ENCODE measurements around the gene GBA2. TPM values are rescaled to one million over a fixed set of nuclear protein-coding genes. Genes with fewer than 3 reads are reported as not detected.

Gene GBA2
- total RNA-seq, 1 donor from 2014 or later = 77.3 TPM

- H3K27ac ChIP-seq = peak within 1 kb of the TSS; percentile 89
- H3K36me3 ChIP-seq = peaks cover 0 to 19% of the 10 kb centered on the region in 2 donors
- intact Hi-C loops (cut with DNase I) = loop anchor here (5.0 kb wide), 1 partner anchor 125 kb away; the partner anchor contains the start of gene TESK1
- H3K27me3 ChIP-seq = no peaks in the 10 kb centered on the region
- peak; percentile 98 to 99 for DNase-seq (ENCODE audit: extremely low spot score in 2 of 2)
- peak within 1 kb of the TSS; percentile 84 to 92 for H3K4me3 ChIP-seq
- H3K9me3 ChIP-seq = no peaks in the 10 kb centered on the region
- H3K4me1 ChIP-seq = peaks cover 54% of the 10 kb centered on the region
- TF ChIP-seq POLR2A (IDR thresholded peaks at IDR 0.05) (peak; percentile 26 to 57), POLR2AphosphoS5 (IDR thresholded peaks at IDR 0.05; ENCODE audit: insufficient read depth in 1 of 2, low read depth in 1 of 2) (peak; percentile 97), CTCF (IDR thresholded peaks at IDR 0.05) (no peak)
These were observed 16.7 kb downstream of the GBA2 start, which contains the start of the genes CREB3 and TLN1 for GRCh38 chr9:35732185-35732799. TSS of gene CREB3 (plus strand) at chr9:35732666. CDS start at chr9:35732773, 107 bp downstream. TSS of gene TLN1 (minus strand) at chr9:35732195. CDS start at chr9:35725694, 6,501 bp downstream.

- no peak for TF ChIP-seq POLR2AphosphoS5 (IDR thresholded peaks at IDR 0.05; ENCODE audit: insufficient read depth in 1 of 2, low read depth in 1 of 2)
- peak in 1 of 2 donors; percentile 24 for TF ChIP-seq POLR2A (IDR thresholded peaks at IDR 0.05)
- TF ChIP-seq CTCF (IDR thresholded peaks at IDR 0.05) = no peak
- Histone ChIP-seq H3K36me3 (peaks cover 0 to 12% of the 10 kb centered on the region in 2 donors), H3K4me3 (peak overlapping the region; percentile 84 to 92), H3K9me3 (no peaks in the 10 kb centered on the region), H3K27ac (peak overlapping the region; percentile 89), H3K4me1 (peaks cover 61% of the 10 kb centered on the region), H3K27me3 (no peaks in the 10 kb centered on the region)
- intact Hi-C loops (cut with DNase I) = loop anchor here (5.0 kb wide), 1 partner anchor 124 kb away; the partner anchor contains the start of gene TESK1
- no peak for DNase-seq (ENCODE audit: extremely low spot score in 2 of 2)
These were observed 17.4 kb downstream of the GBA2 start for GRCh38 chr9:35731415-35732184.

DNA sequence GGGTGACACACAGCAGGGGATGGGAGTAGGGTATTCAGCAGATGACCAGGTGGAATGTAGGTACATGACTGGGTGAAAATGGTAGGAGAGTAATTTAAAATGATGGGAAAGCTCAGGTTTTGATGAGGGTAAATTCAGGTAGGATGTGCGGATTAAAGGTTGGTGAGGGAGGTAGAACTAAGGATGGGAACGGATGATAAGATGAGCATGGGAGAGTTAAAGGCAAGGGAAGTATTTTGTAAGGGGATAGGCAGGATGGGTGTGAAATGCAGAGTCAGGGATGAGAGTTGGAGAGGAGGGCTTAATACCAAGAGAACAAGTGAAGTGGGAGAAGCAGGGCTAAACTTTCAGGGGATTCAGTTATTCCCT, 18.6 kb downstream of the GBA2 start:
- intact Hi-C loops (cut with DNase I) = loop anchor here (5.0 kb wide), 1 partner anchor 123 kb away; the partner anchor contains the start of gene TESK1
- TF ChIP-seq POLR2A (IDR thresholded peaks at IDR 0.05) (no peak), POLR2AphosphoS5 (IDR thresholded peaks at IDR 0.05; ENCODE audit: insufficient read depth in 1 of 2, low read depth in 1 of 2) (no peak), CTCF (IDR thresholded peaks at IDR 0.05) (no peak)
- DNase-seq (ENCODE audit: extremely low spot score in 2 of 2) = no peak
- Histone ChIP-seq H3K36me3 (peaks cover 0 to 8% of the 10 kb centered on the region in 2 donors), H3K4me1 (peaks cover 71% of the 10 kb centered on the region), H3K4me3 (peak overlapping the region; percentile 84 to 92), H3K27me3 (no peaks in the 10 kb centered on the region), H3K27ac (peak overlapping the region; percentile 89), H3K9me3 (no peaks in the 10 kb centered on the region)

DNA sequence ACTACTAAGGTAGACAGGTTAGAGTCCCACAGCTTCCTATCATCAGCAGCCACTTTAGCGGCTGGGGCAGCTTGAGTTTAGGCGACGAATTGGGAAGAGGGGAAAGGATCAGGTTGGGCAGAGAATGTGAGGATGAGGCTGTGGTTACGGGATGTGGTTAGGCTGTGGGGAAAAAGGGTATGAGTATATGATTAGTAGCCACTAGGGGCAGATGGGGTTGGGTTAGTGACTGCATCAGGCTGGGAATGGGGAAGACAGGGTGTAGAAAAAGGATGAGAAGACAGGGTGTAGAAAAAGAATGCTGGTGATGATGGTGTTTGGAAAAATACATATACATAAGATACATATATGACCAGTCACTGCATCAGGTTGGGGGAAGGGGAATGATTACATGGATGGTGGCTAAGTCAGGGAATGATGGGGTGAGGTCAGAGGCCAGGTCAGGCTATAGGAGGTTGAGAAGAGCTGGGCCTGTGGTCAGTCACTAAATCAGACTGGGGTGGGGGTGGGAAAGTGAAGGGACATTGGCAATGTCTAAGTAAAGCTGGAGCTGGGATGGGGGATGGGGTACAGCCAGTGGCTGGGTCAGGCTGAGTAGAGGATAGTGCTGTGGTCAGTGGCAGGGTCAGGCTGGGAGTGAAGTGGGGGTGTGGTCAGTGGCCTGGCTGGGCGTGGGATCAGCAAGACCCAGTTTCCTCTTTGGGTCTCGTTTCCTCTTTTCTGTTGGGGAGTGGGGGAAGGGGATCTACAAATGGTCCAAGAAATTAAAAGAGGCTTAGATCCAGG, 19.1 kb downstream of the GBA2 start:
- no peaks in the 10 kb centered on the region for H3K27me3 ChIP-seq
- peak overlapping the region; percentile 89 for H3K27ac ChIP-seq
- TF ChIP-seq CTCF (IDR thresholded peaks at IDR 0.05) = peak in 1 of 3 experiments; percentile 40
- TF ChIP-seq POLR2AphosphoS5 (IDR thresholded peaks at IDR 0.05; ENCODE audit: insufficient read depth in 1 of 2, low read depth in 1 of 2) = no peak
- intact Hi-C loops (cut with DNase I) = loop anchor here (2.0 to 5.0 kb wide), 3 partner anchors 38 to 123 kb away; partner anchors contain the start of genes CCDC107, RMRP and TESK1
- peaks cover 71% of the 10 kb centered on the region for H3K4me1 ChIP-seq
- H3K9me3 ChIP-seq = no peaks in the 10 kb centered on the region
- H3K4me3 ChIP-seq = peak overlapping the region; percentile 84 to 92
- H3K36me3 ChIP-seq = peaks cover 0 to 10% of the 10 kb centered on the region in 2 donors
- DNase-seq (ENCODE audit: extremely low spot score in 2 of 2) = no peak
